Caco-2 (cell line): ENCODE measurements around the gene SLC29A4. TPM values are rescaled to one million over a fixed set of nuclear protein-coding genes. Genes with fewer than 3 reads are reported as not detected.
"Not testable (repeated sequence)": the region's sequence is repeated elsewhere in the genome, so short reads cannot be mapped to it uniquely, and the experiment has no call there.

ENCODE experiments used
- BruUV-seq: library from RNA; stranded (reverse); fragments of 400-500 nt; replicated peaks from 2 replicates; lab custom pipeline; 2021; lab: Mats Ljungman, UMichigan
- CTCF ChIA-PET: fragments of 300-600 bp; sonication (Branson Sonifier 250); formaldehyde crosslinking; loops from one replicate; lab custom pipeline; 2022; ENCODE audit warnings: antibody characterized with exemption; lab: Charles Lee
- POLR2A ChIA-PET: fragments of 300-600 bp; sonication (Branson Sonifier 250); formaldehyde crosslinking; loops from one replicate; lab custom pipeline; 2022; ENCODE audit warnings: antibody characterized with exemption; lab: Charles Lee
- DNase-seq, 2 experiments: peaks; one replicate each; pipeline versions ENCODE4 v3.0.0 to v3.0.0-alpha.2; 2020 to 2022
- H3K27me3 ChIP-seq: replicated peaks from 2 replicates; pipeline ENCODE4 v1.6.0; 2011; ENCODE audit warnings: low read length; ENCODE audit not compliant: control insufficient read depth, insufficient read depth
- H3K36me3 ChIP-seq: 2 replicates; pipeline ENCODE4 v1.5.1; 2011; ENCODE audit warnings: low read length; ENCODE audit not compliant: control insufficient read depth, insufficient read depth
- H3K4me1 ChIP-seq: fragments of 250-450 bp; sonication (Bioruptor Pico); 2 replicates; pipeline ENCODE4 v1.5.1; 2020; ENCODE audit warnings: mild to moderate bottlenecking
- H3K4me3 ChIP-seq: 2 replicates; pipeline ENCODE4 v1.5.1; 2011; ENCODE audit warnings: low read depth, mild to moderate bottlenecking, control low read depth, low read length
- H3K9me3 ChIP-seq: fragments of 250-450 bp; sonication (Bioruptor Pico); 2 replicates; pipeline ENCODE4 v1.5.1; 2020; ENCODE audit warnings: mild to moderate bottlenecking, moderate library complexity
- H3K27ac Mint-ChIP-seq: one replicate; pipeline ENCODE4 v1.8.0; 2022; ENCODE audit warnings: mixed read lengths; ENCODE audit not compliant: unreplicated experiment
- H3K27me3 Mint-ChIP-seq: one replicate; pipeline ENCODE4 v1.8.0; 2022; ENCODE audit warnings: mixed read lengths; ENCODE audit not compliant: insufficient read depth, unreplicated experiment
- H3K36me3 Mint-ChIP-seq: one replicate; pipeline ENCODE4 v1.8.0; 2022; ENCODE audit warnings: mild to moderate bottlenecking, mixed read lengths; ENCODE audit not compliant: insufficient read depth, unreplicated experiment
- H3K4me1 Mint-ChIP-seq: one replicate; pipeline ENCODE4 v1.8.0; 2022; ENCODE audit warnings: low read depth, mixed read lengths; ENCODE audit not compliant: unreplicated experiment
- H3K4me3 Mint-ChIP-seq: one replicate; pipeline ENCODE4 v1.8.0; 2022; ENCODE audit warnings: mild to moderate bottlenecking, moderate library complexity, mixed read lengths; ENCODE audit not compliant: unreplicated experiment
- H3K9me3 Mint-ChIP-seq: one replicate; pipeline ENCODE4 v1.8.0; 2022; ENCODE audit warnings: mixed read lengths; ENCODE audit not compliant: unreplicated experiment
- CTCF ChIP-seq, 2 experiments: fragments of 200-600 bp in 1 of 2; IDR thresholded peaks; 1 replicate in 1 of 2; 2 replicates in 1 of 2; pipeline versions ENCODE4 v1.5.1 to v1.8.0; 2011 to 2022; ENCODE audit warnings: antibody characterized with exemption in 1 of 2, control low read depth in 1 of 2, inconsistent platforms in 1 of 2, low read depth in 1 of 2, low read length in 1 of 2, mild to moderate bottlenecking in 1 of 2, moderate library complexity in 1 of 2; ENCODE audit not compliant: insufficient read depth in 1 of 2, severe bottlenecking in 1 of 2, unreplicated experiment in 1 of 2
- intact Hi-C: fragments of 100-400 bp; cut with micrococcal nuclease; formaldehyde crosslinking; loops from one replicate; pipeline ENCODE4 v1.10.0; 2022; ENCODE audit not compliant: unreplicated experiment
- total RNA-seq: library from RNA; stranded (reverse); gene quantifications from 2 replicates; pipeline ENCODE4 v1.2.3, GENCODE V29; 2022

The SLC29A4 gene
- total RNA-seq, 1 experiment from 2014 or later: 34.6 TPM

DNA sequence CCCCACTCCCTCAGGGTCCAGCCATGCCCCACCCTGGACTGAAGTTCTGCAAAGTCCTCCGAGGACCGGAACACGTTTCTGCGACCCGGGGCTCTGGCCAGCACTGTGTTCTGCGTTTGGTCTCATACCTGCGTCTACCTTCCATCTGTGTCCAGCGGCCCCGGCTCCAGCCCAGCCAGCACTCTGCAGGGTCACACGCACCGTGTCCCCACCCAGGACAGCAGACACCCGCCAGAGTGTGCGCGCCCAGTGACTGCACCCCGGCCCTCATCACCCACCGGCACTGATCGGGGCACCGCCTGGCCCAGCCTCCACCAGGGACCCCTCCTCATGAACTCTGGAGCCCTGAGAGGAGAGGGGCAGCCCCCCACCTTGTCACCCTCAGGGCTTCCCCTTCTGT lies 20.3 kb downstream of the SLC29A4 start:
- DNase-seq: no peak
- intact Hi-C loops: no loop called here
- no peak for TF ChIP-seq CTCF (IDR thresholded peaks at IDR 0.05; ENCODE audit: insufficient read depth in 1 of 2, low read depth in 1 of 2, low read length in 1 of 2, severe bottlenecking in 1 of 2, unreplicated experiment in 1 of 2)
- Mint-ChIP-seq H3K27me3 (no peaks in the 10 kb centered on the region), H3K4me1 (no peaks in the 10 kb centered on the region), H3K9me3 (no peaks in the 10 kb centered on the region), H3K4me3 (no peak overlapping the region), H3K27ac (no peak overlapping the region), H3K36me3 (peaks cover 87% of the 10 kb centered on the region)
- no TSS peak for BruUV-seq
- no peaks in the 10 kb centered on the region for H3K27me3 ChIP-seq
- no peaks in the 10 kb centered on the region; the same call in 1 of the 2 replicates for H3K36me3 ChIP-seq
- H3K4me1 ChIP-seq: no peaks in the 10 kb centered on the region
- ChIA-PET POLR2A (no interaction called here), CTCF (no interaction called here)
- no peak overlapping the region for H3K4me3 ChIP-seq
- H3K9me3 ChIP-seq: no peaks in the 10 kb centered on the region

GRCh38 chr7:5303591-5304505 lies 21.1 kb downstream of the SLC29A4 start:
- Mint-ChIP-seq H3K27ac (no peak overlapping the region), H3K4me3 (no peak overlapping the region), H3K4me1 (no peaks in the 10 kb centered on the region), H3K9me3 (no peaks in the 10 kb centered on the region), H3K36me3 (peaks cover 84% of the 10 kb centered on the region), H3K27me3 (no peaks in the 10 kb centered on the region)
- DNase-seq: no peak
- BruUV-seq: TSS peak; percentile 55
- Histone ChIP-seq H3K27me3 (no peaks in the 10 kb centered on the region), H3K36me3 (no peaks in the 10 kb centered on the region), H3K4me1 (no peaks in the 10 kb centered on the region), H3K9me3 (no peaks in the 10 kb centered on the region), H3K4me3 (no peak overlapping the region)
- CTCF ChIA-PET: no interaction called here
- POLR2A ChIA-PET: no interaction called here
- no peak for TF ChIP-seq CTCF (IDR thresholded peaks at IDR 0.05; ENCODE audit: insufficient read depth in 1 of 2, low read depth in 1 of 2, low read length in 1 of 2, severe bottlenecking in 1 of 2, unreplicated experiment in 1 of 2)
- intact Hi-C loops: no loop called here

- H3K27me3 ChIP-seq, H3K27me3 Mint-ChIP-seq, POLR2A ChIA-PET, CTCF ChIA-PET, BruUV-seq, H3K4me3 ChIP-seq, H3K4me3 Mint-ChIP-seq, H3K4me1 ChIP-seq, H3K27ac Mint-ChIP-seq, DNase-seq, H3K9me3 Mint-ChIP-seq, intact Hi-C loops, H3K36me3 ChIP-seq, H3K9me3 ChIP-seq, H3K4me1 Mint-ChIP-seq: not testable (repeated sequence)
- peaks cover 82% of the 10 kb centered on the region for H3K36me3 Mint-ChIP-seq
Measured at GRCh38 chr7:5305050-5305449, 22.3 kb downstream of the SLC29A4 start.

DNA sequence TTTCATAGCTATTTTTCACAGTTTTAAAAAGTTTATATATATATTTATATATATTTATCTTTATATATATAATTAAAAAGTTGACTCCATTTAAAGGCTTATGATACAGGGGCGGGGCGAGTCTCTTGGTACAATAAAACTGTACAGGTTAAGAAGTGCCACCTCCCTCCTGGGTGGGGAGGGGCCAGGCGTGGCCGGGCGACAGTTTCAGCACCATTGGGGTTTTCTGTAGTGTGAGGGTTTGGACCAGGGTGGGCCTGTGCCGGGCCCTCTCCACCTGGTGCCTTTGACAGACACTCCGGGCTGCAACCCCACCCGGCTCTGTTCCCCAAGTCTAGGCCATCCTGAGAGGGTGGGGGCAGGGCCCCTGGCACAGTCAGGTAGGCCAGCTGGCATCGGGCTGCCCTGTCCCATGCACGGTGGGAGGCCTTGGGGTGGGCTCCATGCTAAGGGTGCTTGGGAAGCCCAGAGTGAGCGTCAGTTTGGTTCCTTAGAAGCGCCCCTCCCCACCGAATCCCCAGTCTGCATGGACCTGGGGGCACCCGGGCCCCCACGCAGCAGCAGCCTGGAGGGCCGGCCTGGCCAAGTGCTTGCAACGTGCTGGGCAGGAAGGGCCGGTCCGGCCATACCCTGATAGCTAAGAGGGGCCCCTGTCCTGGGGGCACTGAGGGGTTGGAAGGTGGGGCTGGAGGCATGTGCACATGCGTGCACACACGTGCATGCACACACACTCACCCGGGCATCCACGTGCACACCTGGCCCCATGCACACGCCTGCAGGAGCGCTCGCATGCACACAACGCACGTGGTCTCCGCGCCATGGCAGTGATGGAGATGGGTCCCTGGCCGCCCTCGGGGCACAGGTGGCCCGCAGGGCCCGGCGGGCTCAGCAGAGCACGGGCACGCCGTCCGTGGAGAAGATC lies 24.7 kb downstream of the SLC29A4 start:
- peaks cover 82% of the 10 kb centered on the region for H3K36me3 Mint-ChIP-seq
- intact Hi-C loops, H3K9me3 Mint-ChIP-seq, DNase-seq, H3K27me3 ChIP-seq, H3K27ac Mint-ChIP-seq, H3K4me3 ChIP-seq, H3K4me1 Mint-ChIP-seq, H3K36me3 ChIP-seq, H3K27me3 Mint-ChIP-seq, POLR2A ChIA-PET, H3K4me3 Mint-ChIP-seq, CTCF ChIA-PET, H3K9me3 ChIP-seq, H3K4me1 ChIP-seq: not testable (repeated sequence)
- TSS peak; percentile 37 for BruUV-seq
